Measurements from ENCODE around the gene SLC20A1.
A peak's percentile ranks its signal among the peaks of the same experiment; 100 is the strongest.
"Not testable (repeated sequence)": the region's sequence is repeated elsewhere in the genome, so short reads cannot be mapped to it uniquely, and the experiment has no call there.

SLC20A1 gene

DNA sequence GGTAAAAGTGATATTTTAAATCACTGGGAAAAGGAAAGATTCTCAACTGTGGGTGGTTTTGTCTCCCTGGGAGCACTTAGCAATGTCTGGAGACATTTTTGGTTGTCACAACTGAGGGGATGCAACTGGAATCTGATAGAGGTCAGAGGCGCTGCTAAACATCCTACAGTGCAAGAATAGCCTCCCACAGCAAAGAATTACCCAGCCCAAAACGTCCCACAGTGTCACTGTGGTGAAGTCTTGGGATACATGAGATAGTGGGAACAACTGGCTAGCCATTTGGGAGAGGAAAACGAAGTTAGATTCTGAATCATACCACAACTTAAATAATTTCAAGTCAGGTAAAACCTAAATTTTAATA is 38.7 kb downstream of the SLC20A1 start:
- no peak for DNase-seq

DNA sequence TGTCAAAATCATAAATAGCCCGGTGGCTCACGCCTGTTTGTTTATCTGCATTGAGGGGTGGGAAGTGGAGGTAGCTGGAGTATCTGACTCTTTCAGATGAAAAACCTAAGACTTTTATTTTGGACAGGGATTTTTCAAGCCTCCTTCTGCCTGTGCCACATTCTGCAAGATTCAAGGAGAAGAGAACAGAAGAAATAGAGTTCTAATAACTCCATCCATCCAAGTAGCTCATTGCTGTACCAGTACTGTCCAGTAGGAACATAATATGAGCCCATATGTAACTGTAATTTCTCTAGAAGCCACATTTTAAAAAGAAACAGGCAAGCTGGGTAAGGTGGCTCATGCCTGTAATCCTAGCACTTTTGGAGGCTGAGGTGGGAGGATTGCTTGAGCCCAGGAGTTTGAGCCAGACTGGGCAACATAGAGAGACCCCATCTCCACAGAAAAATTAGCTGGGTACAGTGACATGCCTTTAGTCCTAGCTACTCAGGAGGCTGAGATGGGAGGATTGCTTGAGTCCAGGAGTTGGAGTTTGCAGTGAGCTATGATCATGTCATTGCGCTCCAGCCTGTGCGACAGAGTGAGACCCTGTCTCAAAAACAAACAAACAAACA is 39.6 kb downstream of the SLC20A1 start:
- DNase-seq: no peak

DNA sequence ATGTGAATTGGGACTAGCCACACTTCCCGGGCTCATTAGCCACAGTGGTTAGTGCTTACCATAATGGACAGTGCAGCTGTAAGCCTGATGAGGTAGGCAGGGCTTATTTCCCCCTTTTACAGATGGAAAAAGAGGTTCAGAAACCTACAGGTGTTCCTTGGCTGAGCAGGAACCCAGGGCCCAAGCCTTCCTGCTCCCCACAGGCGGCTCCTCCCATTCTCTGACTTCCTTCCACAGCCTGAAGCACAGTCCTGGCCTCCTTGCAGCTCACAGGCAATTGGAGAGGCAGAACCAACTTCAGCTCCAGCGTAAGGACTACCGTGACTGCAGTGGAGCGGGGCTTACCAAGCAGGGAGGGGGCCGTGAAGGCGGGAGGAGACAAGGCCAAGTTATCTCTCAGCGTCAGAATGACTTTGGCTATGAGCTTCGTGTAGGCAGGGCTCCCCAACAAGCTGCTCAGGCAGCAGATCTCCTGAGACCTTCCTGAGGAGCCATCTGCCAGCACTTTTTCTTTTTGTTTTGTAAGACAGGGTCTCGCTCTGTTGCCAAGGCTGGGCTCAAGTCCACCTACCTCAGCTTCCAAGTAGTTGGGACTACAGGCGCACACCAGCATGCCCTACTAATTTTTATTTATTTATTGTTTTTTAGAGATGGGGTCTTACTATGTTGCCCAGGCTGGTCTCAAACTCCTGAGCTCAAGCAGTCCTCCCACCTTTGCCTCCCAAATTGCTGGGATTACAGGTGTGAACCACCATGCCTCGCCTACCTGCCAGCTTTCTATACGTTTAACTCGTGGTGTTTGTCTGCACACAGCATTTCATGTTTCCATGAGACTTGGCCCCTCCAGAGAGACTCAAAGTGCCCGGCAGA is 40.8 kb downstream of the SLC20A1 start:
- no peak for DNase-seq

DNA sequence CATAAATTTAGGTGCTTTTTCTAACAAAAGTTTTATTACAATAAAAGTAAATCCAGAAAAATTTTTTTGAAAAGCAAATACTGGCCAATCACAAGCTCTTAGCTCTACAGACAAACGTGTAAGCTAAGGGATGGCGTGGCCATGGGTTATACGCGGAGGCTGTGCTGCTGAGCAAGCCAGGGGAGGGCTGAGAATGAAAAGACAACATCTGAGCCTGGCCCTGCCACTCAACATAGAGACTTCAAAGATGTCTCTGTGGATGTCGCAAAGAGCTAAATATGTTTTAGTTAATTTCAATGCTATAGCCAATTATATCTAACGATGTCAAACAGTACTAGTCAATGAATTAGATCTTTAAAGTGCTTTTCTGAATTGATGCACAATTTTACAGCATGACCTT is 41.8 kb downstream of the SLC20A1 start:
- no peak for DNase-seq

DNA sequence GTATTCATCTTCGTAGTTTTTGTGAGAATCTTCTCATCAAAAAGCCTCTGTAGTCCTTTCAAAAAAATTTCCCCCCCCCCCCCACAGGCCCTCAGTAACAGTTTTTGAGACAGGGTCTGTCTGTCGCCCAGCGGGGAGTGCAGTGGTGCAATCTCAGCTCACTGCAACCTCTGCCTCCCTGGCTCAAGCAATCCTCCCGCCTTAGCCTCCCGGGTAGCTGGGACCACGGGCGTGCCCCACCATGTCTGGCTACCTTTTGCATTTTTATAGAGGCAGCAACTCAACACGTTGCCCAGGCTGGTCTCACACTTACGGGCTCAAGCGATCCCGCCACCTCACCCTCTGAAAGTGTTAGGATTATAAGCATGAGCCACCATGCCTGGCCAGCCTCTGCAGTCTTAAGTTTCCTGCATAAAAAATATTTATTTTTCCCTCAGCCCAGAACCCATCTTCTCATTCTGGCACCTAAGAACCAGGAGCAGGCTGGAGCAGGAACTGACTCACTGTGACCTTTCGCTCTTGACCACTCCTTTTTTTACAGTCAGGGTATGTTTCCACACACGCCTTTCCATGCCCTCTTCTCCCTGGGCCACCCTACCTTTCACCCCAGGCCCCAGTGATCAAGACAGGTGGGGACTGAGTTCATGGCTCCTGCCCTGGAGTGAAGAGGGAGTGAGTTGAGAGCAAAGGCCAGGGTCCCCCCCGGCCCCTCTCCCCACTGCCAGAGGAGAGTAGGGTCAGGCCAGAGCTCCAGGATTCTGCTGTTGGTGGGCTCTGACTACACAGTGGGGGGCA is 42.5 kb downstream of the SLC20A1 start:
- no peak for DNase-seq

DNA sequence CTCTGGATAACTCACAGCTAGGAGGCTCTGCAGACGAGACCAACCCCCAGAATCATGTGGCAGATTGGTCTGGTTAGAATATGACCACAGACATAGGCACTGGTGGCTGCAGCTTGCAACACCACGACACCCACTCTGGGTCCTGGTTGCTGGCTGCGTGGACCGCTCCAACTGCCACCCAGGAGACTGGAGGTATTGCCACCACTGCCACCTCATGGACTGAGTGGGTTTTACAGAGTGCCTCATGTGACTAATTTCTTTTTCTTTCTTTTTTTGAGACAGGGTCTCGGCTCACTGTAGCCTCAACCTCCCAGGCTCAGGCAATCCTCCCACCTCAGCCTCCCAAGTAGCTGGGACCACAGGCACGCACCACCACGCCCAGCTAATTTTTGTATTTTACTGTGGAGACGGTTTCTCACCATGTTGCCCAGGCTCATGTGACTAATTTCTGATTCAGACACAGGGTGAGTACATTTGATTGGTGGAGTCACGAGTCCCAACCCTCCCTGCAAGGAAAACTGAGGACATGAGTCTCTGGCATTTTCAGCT is 45.2 kb downstream of the SLC20A1 start:
- peak; percentile 72 for DNase-seq

DNA sequence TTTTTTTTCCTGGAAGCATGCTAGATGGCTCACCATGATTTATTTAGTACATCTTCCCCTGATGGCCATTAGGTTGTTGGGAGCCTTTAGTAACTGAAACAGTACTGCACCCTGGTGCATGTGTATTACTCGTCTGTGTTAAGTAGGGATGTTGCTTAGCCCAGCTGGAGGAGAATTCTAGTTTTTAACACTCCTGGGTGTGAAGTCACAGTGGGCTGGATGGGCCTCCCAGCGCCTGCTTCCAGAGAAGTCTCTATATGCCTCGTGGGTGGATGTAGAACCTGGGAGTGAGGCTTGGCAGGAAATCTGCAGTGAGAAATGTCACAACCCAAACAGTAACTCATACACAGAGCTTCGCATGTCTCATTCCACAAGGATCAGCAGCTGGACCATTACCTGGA is 46.1 kb downstream of the SLC20A1 start:
- no peak for DNase-seq

DNA sequence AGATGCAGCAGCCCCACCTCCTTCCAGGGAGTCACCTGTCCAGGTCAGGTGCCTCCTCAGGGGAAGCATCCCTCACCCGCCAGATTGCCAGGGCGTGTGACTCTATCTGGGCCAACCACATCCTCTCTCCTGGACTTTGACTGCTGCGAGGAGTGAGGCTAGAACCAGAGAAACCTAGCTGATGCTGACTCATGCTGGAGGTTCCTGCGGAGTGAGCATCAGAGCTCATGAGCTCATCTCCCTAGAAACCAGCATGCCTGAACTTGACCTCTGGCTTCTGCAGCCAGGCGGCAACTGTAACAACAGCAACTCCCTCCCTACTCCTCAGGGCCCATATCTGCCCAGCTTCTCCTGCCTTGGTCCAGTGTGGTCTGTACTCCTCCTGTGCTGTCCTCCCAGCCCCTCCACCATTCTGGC is 46.8 kb downstream of the SLC20A1 start:
- DNase-seq: peak; percentile 73

DNA sequence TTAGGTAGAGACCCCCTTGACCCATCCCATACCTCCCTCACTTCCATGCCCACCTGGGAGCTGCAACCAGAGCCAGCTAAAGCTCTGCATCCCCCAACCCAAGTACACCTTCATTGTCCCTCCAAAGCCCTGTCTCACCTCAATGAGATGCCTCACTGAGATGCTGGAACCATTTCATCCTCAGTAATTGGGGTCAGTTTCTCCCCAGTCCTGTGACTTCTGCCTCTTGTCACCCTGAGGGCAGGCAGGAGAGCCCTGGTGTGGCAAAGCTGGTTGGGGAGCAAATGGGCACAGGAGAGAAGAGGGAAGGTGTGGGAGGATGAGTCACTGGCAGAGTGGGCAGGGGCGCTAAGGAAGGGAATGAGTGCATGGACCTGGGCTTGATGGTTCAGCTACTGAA is 47.2 kb downstream of the SLC20A1 start:
- no peak for DNase-seq

DNA sequence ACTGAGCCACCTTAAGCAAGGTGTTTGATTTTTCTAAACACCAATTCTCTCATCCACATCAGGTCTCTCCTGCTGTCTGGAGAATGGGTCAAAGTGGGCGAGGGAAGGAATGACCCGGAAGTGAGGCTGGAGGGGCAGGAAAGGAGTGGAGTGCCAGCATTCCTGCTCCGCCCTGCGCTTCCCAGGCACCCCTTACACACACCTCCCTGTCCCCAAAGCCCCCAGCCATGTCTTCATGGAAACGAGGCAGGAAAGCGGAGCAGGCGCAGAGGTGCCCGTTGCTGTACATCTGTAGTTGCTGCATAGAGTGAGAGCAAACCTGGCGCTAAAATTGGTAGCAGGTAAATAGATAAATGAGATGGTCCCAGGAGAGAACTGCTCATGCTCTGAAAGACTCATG is 47.9 kb downstream of the SLC20A1 start:
- no peak for DNase-seq

DNA sequence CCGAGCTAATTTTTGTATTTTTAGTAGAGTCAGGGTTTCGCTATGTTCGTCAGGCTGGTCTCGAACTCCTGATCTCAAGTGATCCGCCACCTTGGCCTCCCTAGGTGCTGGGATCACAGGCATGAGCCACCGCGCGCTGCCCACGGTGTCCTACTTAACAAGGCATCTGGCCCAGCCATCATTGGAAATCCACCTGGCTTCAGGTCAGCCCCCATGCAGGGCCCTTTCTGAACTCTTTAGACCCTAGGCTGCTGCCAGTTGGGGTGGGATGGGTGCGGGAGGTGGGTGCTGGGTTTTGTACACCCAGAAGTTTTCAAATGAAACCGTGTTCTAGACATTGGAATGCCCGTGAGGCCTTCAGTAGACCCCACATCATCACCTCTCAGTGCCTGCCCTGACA is 48.4 kb downstream of the SLC20A1 start:
- no peak for DNase-seq

DNA sequence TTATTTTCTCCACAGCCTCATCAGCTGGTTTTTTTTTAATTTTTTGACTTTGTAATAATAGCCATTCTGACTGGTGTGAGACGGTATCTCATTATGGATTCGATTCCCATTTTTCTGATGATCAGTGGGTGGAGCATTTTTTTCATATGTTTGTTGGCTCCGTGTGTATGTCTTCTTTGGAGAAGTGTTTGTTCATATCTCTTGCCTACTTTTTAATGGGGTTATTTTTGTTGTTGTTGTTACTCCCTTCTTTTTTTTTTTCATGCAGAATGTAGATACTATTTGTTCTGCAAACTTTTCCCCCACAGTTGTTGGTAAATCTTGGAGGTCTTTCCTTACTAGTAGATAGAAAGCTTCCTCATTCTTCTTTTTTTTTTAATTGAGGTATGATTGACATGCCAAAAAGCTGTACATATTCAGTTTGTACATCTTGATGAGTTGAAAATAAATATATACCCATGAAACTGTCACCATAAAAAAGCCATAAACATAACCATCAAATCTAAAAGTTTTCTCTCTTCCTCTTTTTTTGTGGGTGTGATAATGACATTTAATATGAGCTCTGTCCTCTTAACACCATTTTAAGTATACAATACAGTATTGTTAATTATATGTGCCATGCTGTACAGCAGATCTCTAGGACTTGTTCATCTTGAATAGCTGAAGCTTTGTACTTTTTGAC is 53.2 kb downstream of the SLC20A1 start:
- DNase-seq: no peak

DNA sequence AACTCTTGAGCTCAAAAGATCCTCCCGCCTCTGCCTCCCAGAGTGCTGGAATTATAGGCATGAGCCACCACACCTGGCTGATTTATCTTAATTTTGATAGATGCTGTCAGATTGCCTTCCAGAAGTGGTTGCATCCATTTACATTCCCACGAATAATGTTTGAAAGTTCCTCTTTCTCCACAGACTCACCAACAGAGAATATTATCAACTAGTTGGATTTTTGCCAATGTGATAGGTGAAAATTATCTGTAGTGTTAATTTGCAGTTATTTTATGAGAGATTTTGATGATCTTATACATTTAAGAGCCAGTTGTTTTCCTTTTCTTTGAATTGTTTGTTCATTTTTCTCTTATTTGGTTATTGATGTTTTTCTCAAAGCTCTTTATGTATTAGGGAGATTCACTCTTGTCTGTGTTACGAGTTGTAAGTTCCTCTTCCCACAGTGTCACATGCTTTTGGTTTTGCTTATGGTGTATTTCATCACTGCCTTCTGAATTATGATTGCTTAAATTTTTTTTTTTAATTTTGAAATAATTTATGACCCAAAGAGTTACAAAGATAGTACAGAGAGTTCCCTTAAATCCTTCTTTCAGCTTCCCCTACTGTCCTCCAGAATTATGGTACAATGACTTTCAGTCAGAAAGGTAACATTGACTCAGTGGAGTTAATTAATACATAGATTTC is 54.4 kb downstream of the SLC20A1 start:
- no peak for DNase-seq

DNA sequence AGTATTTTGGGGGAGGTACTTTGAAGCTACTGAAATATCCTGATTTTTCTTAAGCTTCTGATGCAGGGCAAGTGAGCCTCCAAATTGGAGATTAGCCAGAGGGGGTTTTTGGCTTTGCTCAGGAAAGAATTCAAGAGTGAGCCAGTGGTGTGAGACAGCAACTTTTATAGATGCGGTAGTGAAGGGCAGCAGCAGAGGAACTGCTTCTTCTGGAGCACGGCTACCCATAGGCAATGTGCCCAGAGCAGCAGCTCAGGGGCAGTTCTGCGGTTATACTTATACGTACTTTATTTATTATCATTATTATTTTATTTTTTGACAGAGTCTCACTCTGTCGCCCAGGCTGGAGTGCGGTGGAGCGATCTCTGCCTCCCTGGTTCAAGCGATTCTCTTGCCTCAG is 55.3 kb downstream of the SLC20A1 start:
- no peak for DNase-seq

DNA sequence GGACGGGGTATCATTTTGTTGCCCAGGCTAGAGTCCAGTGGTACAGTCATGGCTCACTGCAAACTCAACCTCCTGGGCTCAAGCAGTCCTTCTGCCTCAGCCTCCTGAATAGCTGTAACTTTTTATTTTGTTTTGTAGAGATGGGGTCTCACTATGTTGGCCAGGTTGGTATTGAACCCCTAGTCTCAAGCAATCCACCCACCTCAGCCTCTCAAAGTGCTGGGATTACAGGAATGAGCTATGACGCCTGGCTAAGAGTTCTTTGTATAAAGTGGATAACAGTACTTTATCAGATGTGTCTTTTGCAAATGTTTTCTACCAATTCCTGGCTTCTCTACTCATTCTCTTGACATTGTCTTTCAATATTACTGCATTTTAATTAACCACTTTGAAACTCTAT is 57.9 kb downstream of the SLC20A1 start:
- no peak for DNase-seq

DNA sequence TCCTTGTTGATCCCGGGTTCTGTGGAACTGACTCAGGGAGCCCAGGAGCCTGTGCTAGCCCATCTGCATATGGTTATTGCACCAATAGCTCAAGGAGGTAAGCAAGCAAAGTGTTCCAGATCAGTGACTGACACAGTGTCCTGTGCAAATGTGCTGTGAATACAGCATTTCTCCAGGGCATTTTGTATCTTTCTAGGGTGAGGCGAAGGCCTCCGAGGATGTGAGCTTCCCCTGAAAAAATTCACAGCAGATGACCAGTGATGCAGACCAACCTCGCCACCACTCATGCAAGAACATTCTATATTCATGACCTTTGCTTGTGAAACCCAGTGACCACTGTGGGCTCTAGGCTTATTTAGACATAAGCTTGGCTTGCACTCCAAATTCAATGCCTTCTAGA is 59.8 kb downstream of the SLC20A1 start:
- DNase-seq: no peak

DNA sequence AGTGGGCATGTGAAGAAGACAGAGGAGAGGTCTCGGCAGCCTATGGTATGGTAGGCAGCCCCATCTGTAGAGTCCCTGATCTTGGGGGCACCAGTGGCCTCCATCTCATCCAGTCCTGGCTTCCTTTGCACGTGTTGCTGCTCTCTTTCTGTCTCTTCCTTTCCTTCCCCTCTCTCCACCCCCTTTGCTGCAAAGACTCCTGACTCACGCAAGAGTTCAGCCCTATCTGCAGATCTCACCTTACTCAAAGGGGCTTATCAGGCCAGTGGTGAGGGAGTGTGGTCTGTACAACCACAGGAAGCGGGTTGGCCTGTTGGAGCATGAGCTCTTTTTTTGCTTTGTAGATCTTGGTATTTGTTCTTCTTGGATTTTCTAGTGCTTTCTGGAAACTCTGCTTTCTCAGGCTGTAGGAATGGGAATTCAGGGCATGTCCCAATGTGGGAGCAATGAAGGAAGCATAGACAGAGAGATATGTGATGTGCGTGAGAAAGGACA is 60.5 kb downstream of the SLC20A1 start:
- DNase-seq: peak; percentile 53

DNA sequence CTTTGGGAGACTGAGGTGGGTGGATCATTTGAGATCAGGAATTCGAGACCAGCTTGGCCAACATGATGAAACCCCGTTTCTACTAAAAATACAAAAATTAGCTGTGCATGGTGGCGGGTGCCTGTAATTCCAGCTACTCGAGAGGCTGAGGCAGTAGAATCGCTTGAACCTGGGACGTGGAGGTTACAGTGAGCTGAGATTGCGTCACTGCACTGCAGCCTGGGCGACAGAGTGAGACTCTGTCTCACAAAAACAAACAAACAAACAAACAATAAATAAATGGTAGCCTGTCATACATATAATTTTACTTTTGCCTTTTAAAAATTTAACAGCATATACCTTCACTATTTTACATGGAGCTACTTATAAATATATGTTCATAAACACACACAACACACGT is 61.2 kb downstream of the SLC20A1 start:
- DNase-seq: not testable (repeated sequence)

DNA sequence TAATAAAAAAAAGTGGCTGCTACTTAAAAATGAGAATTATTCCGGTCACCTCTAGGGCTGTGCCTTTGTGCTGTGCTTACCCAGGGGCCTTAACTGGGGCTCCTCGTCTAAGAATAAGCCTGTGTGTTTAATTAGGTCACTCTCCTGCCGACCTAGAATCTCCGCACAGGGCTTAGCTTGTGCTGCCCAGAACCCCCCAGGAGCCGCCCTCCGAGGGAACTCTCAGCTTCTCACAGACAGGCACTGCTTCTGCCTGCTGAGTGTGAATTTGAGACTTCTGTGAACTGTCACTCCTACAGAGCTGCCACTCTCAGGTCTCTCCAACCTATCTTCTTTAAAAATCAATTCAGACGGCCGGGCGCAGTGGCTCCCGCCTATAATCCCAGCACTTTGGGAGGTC is 63.2 kb downstream of the SLC20A1 start:
- no peak for DNase-seq

DNA sequence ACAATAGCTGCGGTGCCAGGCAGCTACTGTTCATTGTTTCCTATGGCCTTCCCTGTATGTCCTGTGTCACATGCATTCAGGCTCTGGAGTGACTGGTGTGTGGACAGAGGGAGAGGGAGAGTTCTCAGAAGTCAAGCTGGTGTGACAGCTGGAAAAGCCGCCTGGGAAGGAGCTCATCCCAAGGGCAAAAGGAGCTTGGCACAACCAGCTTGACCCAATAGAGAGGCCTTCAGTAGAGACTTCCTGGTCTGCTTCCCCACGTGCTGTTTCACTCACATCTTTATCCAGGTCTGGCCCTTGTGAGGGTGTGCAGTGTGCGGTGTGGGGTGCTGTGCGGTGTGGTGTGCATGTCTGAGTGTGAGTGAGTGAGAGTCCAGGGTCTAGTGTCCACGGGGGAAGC is 64.0 kb downstream of the SLC20A1 start:
- no peak for DNase-seq

DNA sequence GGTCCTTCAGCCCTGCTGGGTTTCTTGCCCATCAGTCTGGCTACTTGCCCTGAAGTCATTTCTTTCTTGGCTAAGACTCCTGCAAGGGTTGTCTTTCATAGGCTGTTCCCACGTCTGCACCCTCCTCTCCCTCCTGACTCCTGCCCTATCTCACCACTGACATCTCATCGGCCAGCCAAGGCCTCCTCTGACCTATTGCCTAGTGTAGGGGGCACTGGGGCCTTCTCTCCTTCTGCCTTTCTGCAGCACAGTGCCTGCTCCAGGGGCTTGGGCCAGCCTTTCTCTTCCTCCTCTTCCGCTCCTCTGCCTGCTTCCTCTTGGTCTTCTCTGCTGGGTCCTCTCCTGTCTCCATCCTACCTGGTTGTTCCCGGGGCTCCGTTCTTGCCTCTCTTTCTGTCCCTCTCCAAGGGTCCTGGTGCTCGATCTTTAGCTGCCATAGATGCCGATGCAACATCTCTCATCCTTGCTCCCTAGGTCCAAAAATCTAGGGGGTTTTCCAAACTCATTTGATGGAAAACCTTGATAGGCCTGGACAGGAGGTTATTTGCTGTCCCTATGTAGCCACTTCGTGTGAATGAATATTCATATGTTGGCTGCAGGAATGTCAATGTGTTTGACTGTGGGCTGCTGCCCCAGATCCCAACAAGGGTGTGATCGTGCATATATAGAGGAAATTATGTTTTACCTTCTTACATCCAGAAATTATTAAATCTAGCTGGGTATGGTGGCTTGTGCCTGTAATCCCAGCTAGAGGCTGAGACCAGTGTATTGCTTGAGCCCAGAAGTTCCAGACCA is 65.4 kb downstream of the SLC20A1 start:
- no peak for DNase-seq
